Activated naive CD4-positive, alpha-beta T cell treated with anti-CD3 and anti-CD28 coated beads, Interleukin-2, amount 50 U/mL, for 72 hours (primary cell): ENCODE results near the gene DAB2. TPM values are rescaled to one million over a fixed set of nuclear protein-coding genes. Genes with fewer than 3 reads are reported as not detected.

Source experiments
- ATAC-seq, 2 donors: fragments of 150-1000 bp; cut with Tn5 transposase; 2 replicates each; pipeline ENCODE4 v1.10.0; 2021; ENCODE audit warnings: mild to moderate bottlenecking in 2 of 2, moderate library complexity in 2 of 2
- DNase-seq, 2 donors: peaks; one replicate each; pipeline ENCODE4 v3.0.0; 2021 to 2022; ENCODE audit warnings: low spot score in 2 of 2
- H3K27ac Mint-ChIP-seq, 2 donors: one replicate each; pipeline ENCODE4 v1.8.0; 2022; ENCODE audit warnings: mild to moderate bottlenecking in 2 of 2, mixed read lengths in 2 of 2
- H3K36me3 Mint-ChIP-seq, 2 donors: one replicate each; pipeline ENCODE4 v1.8.0; 2022; ENCODE audit warnings: mixed read lengths in 2 of 2
- H3K9me3 Mint-ChIP-seq, 2 donors: one replicate each; pipeline ENCODE4 v1.8.0; 2022; ENCODE audit warnings: mixed read lengths in 2 of 2
- total RNA-seq, 2 donors: library from RNA; stranded (reverse); gene quantifications; one replicate each; pipeline ENCODE4 v1.2.3, GENCODE V29; 2022

The DAB2 gene
- total RNA-seq, 2 donors from 2014 or later = 0.50 TPM; not detected in 1

GRCh38 chr5:39452846-39453245 lies 28.1 kb upstream of the DAB2 start:
- no peaks in the 10 kb centered on the region for H3K36me3 Mint-ChIP-seq
- no peaks in the 10 kb centered on the region for H3K9me3 Mint-ChIP-seq
- H3K27ac Mint-ChIP-seq = no peak overlapping the region
- DNase-seq (no peak), ATAC-seq (no peak)

GRCh38 chr5:39451276-39451941 lies 26.6 kb upstream of the DAB2 start:
- no peaks in the 10 kb centered on the region for H3K9me3 Mint-ChIP-seq
- no peaks in the 10 kb centered on the region for H3K36me3 Mint-ChIP-seq
- no peak for ATAC-seq
- no peak overlapping the region for H3K27ac Mint-ChIP-seq
- no peak for DNase-seq

GRCh38 chr5:39450487-39450886 lies 25.7 kb upstream of the DAB2 start:
- Mint-ChIP-seq H3K9me3 (no peaks in the 10 kb centered on the region), H3K27ac (no peak overlapping the region), H3K36me3 (no peaks in the 10 kb centered on the region)
- no peak for ATAC-seq
- no peak for DNase-seq

DNA sequence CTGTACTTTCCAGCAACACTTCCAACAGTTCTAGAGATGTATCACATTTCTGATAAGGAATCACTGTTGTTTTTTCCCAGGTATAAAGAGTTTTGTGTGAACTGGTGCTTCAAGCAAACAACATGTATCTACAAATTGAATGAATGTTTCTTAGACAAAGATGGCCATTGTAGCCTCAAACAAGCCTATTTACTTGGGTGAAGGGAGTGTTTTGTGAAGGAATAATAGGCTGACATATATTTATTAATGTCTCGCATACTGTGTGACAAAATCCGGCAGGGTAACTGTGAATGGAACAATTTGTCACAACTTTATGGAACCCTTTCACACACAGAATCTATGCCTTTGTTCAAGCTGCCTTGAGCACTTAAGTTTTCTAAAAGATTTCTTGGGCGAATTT lies 24.8 kb upstream of the DAB2 start:
- Mint-ChIP-seq H3K36me3 (no peaks in the 10 kb centered on the region), H3K9me3 (no peaks in the 10 kb centered on the region), H3K27ac (no peak overlapping the region)
- DNase-seq = no peak
- no peak for ATAC-seq

DNA sequence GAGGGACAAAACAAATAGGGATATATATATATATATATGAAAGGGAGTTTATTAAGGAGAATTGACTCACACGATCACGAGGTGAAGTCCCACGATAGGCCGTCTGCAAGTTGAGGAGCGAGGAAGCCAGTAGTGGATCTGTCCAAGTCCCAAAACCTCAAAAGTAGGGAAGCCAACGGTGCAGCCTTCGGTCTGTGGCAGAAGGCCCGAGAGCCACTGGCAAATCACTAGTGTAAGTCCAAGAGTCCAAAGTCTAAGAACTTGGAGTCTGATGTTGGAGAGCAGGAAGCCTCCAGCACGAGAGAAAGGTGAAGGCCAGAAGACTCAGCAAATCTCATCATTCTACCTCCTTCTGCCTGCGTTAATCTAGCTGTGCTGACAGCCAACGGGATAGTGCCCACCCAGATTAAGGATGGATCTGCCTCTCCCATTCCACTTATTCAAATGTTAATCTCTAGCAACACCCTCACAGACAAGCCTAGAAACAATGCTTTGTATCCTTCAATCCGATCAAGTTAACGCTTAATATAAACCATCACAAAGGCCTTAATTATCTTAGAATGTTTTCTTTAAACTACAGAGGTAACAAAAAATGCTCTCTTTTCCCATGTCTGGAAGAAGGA lies 23.8 kb upstream of the DAB2 start:
- H3K36me3 Mint-ChIP-seq = no peaks in the 10 kb centered on the region
- ATAC-seq (no peak), DNase-seq (no peak)
- H3K27ac Mint-ChIP-seq = no peak overlapping the region
- H3K9me3 Mint-ChIP-seq = no peaks in the 10 kb centered on the region

DNA sequence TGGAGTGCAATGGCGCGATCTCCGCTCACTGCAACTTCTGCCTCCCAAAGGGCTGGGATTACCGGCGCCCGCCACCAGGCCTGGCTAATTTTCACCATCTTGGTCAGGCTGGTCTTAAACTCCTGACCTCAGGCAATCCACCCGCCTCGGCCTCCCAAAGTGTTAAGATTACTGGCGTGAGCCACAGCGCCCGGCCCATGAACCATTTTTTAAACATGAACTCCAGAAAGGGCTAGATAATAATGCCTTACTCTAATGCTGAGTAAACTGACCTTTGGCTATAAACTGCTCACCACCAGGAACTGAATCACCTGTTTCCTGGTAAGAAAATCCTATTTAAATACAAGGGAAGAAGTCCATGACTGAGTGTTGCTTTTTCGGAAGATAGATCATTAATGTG lies 23.2 kb upstream of the DAB2 start:
- no peak overlapping the region for H3K27ac Mint-ChIP-seq
- no peaks in the 10 kb centered on the region for H3K36me3 Mint-ChIP-seq
- no peaks in the 10 kb centered on the region for H3K9me3 Mint-ChIP-seq
- DNase-seq (no peak), ATAC-seq (no peak)

DNA sequence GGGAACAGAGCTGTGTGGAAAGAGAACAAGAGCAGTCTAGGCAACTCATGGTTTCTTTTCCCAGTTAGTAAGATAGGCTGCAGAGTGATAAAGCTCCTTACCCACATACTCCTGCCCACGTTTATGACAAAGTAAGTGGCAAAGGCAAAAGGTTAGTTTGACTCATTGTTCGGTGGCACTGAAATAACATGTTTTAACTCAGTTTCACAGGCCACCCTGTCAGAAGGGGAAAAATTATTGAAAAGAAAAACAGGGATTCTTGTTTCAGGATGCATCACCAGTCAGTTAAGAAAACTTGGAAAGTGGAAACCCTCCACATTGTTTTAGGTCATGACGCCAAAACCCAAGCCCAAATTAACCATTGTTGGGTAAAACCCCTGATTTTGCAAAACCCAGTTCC lies 22.3 kb upstream of the DAB2 start:
- ATAC-seq (peak in 1 of 2 donors; percentile 56), DNase-seq (no peak)
- Mint-ChIP-seq H3K9me3 (no peaks in the 10 kb centered on the region), H3K27ac (no peak overlapping the region), H3K36me3 (no peaks in the 10 kb centered on the region)

DNA sequence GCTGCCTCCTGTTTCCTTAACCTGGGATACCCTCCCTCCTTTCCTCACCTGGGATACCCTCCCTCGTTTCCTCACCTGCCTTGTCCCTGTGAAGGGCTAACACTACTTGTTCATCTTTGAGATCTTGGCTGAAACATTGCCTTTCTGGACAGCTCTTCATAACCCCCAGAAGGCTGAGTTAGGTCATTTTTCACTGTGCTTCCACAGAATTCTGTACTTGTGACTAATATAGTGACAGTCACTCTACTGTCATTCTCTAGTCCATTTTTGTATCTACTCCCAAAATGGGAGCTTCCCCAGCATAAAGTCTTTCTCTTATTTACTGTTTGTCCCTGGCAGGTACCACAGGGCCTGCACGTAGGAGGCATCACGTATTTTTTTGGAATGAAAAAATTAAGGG lies 21.5 kb upstream of the DAB2 start:
- no peaks in the 10 kb centered on the region for H3K36me3 Mint-ChIP-seq
- no peak overlapping the region for H3K27ac Mint-ChIP-seq
- no peak for ATAC-seq
- no peak for DNase-seq
- no peaks in the 10 kb centered on the region for H3K9me3 Mint-ChIP-seq

DNA sequence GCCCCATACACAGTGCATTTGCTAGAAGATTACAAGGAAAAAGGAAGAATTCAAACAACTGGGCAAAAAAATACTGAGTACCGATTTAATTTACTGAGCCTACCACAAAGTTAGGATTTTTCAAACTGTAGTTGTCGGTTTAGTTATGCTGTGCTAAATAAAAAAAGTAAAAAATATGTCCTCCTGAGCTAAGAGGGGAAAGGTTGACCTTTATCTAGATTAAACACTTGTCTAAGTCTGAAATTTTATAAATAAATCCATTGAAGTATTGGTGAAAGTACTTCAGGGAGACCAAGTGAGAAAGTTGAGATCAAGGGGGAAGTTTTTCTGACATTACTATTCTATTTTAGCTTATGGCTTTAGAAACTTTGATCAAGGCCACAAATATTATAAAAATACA lies 19.1 kb upstream of the DAB2 start:
- H3K9me3 Mint-ChIP-seq = no peaks in the 10 kb centered on the region
- H3K36me3 Mint-ChIP-seq = no peaks in the 10 kb centered on the region
- ATAC-seq (no peak), DNase-seq (no peak)
- H3K27ac Mint-ChIP-seq = no peak overlapping the region

DNA sequence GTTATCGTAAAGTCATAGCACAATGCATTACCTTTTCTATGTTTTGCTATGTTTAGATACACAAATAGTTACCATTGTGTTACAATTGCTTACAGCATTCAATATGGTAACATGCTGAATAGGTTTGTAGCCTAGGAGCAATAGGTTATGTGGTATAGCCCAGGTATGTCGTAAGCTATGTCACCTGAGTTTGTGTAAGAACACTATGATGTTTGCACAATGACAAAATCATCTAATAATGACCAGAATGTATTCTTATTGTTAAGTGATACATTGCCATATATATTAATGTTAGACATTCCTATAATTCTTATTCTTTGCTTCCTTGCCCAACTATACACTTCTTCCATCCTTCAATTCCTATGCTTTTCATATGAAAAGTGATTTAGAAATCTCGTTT lies 18.2 kb upstream of the DAB2 start:
- DNase-seq = no peak
- no peak for ATAC-seq
- H3K27ac Mint-ChIP-seq = no peak overlapping the region
- no peaks in the 10 kb centered on the region for H3K9me3 Mint-ChIP-seq
- H3K36me3 Mint-ChIP-seq = no peaks in the 10 kb centered on the region

GRCh38 chr5:39441838-39442237 lies 17.1 kb upstream of the DAB2 start:
- H3K36me3 Mint-ChIP-seq = no peaks in the 10 kb centered on the region
- H3K9me3 Mint-ChIP-seq = no peaks in the 10 kb centered on the region
- DNase-seq (no peak), ATAC-seq (no peak)
- no peak overlapping the region for H3K27ac Mint-ChIP-seq

DNA sequence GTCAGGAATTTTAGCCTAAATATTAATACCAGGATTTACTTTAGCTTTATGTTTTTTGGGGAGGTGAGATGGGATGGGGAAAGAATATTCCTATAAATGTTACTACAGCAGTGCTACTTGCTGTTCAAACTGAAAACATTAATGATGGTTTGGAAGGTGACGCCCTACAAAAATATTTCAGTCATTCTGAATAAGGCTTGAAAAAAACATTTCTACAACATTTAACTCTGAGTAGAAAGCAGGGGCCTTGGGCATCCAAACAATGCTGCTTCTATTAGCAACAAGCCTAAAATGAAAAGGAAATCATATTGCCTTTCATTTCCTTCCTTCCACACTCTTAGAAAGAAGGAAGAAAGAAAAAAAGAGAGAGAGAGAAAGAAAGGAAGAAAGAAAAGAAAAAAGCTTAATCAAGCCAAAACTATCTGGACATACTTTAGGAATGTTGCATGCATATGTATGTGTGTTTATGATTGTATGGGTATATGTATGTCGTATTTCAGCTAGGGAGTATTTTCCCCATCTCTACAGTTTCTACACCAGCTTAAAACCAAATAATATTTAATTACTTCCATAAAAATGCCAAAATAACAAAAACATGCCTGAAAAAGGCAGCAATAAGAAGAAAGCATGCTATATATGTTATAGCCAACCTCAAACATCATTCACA lies 16.3 kb upstream of the DAB2 start:
- H3K9me3 Mint-ChIP-seq = no peaks in the 10 kb centered on the region
- no peak for DNase-seq
- no peak for ATAC-seq
- H3K36me3 Mint-ChIP-seq = no peaks in the 10 kb centered on the region
- H3K27ac Mint-ChIP-seq = no peak overlapping the region

GRCh38 chr5:39440192-39440957 lies 15.6 kb upstream of the DAB2 start:
- no peaks in the 10 kb centered on the region for H3K36me3 Mint-ChIP-seq
- H3K9me3 Mint-ChIP-seq = no peaks in the 10 kb centered on the region
- ATAC-seq = no peak

GRCh38 chr5:39439582-39440162 lies 14.9 kb upstream of the DAB2 start:
- DNase-seq = no peak
- no peak overlapping the region for H3K27ac Mint-ChIP-seq
- H3K36me3 Mint-ChIP-seq = no peaks in the 10 kb centered on the region
- no peaks in the 10 kb centered on the region for H3K9me3 Mint-ChIP-seq
- ATAC-seq = no peak

More at GRCh38 chr5:39440192-39440957, 15.6 kb upstream of the DAB2 start:
- no peak for DNase-seq
- no peak overlapping the region for H3K27ac Mint-ChIP-seq

- ATAC-seq (no peak), DNase-seq (no peak)
- Mint-ChIP-seq H3K9me3 (no peaks in the 10 kb centered on the region), H3K27ac (no peak overlapping the region), H3K36me3 (no peaks in the 10 kb centered on the region)
Measured at GRCh38 chr5:39437467-39437866, 12.7 kb upstream of the DAB2 start.

- ATAC-seq (no peak), DNase-seq (no peak)
- no peaks in the 10 kb centered on the region for H3K9me3 Mint-ChIP-seq
- H3K36me3 Mint-ChIP-seq = no peaks in the 10 kb centered on the region
- H3K27ac Mint-ChIP-seq = no peak overlapping the region
Measured at GRCh38 chr5:39433848-39434247, 9.1 kb upstream of the DAB2 start.
